CD14-positive monocyte (primary cell): Measurements from ENCODE around the gene PXDC1. TPM values are rescaled to one million over a fixed set of nuclear protein-coding genes. Genes with fewer than 3 reads are reported as not detected.

Experiments
- DNase-seq, 3 donors: peaks; one replicate each; pipeline ENCODE4 v3.0.0-alpha.2; 2011 to 2022
- H2AFZ ChIP-seq: 2 replicates; pipeline ENCODE4 v1.6.0; 2012; ENCODE audit warnings: mild to moderate bottlenecking, low read depth, low read length, inconsistent platforms; ENCODE audit not compliant: insufficient read depth, poor library complexity, severe bottlenecking
- H3K27ac ChIP-seq, 2 donors: 1 replicate in 1 of 2; 2 replicates in 1 of 2; pipeline ENCODE4 v1.5.1; 2012 to 2013; ENCODE audit warnings: low read length in 2 of 2, control low read depth in 1 of 2, inconsistent platforms in 1 of 2, low read depth in 1 of 2, mild to moderate bottlenecking in 1 of 2
- H3K27me3 ChIP-seq, 2 donors: one replicate each; pipeline versions ENCODE4 v1.6.0 to v1.6.1; 2011 to 2013; ENCODE audit warnings: low read length in 2 of 2; ENCODE audit not compliant: control insufficient read depth in 2 of 2, insufficient read depth in 2 of 2
- H3K36me3 ChIP-seq, 2 donors: replicated peaks in 1 of 2; 1 replicate in 1 of 2; 2 replicates in 1 of 2; pipeline versions ENCODE4 v1.5.1 to v1.6.1; 2012 to 2013; ENCODE audit warnings: low read length in 2 of 2, control low read depth in 1 of 2, inconsistent platforms in 1 of 2, mild to moderate bottlenecking in 1 of 2; ENCODE audit not compliant: insufficient read depth in 2 of 2, control insufficient read depth in 1 of 2
- H3K4me1 ChIP-seq, 2 donors: 1 replicate in 1 of 2; 2 replicates in 1 of 2; pipeline versions ENCODE4 v1.5.1 to v1.6.1; 2012 to 2013; ENCODE audit warnings: low read length in 2 of 2, control low read depth in 1 of 2, inconsistent platforms in 1 of 2, mild to moderate bottlenecking in 1 of 2, moderate library complexity in 1 of 2; ENCODE audit not compliant: insufficient read depth in 2 of 2, control insufficient read depth in 1 of 2
- H3K4me2 ChIP-seq: replicated peaks from 2 replicates; pipeline ENCODE3; 2012; ENCODE audit warnings: low read length, moderate library complexity, mild to moderate bottlenecking; ENCODE audit not compliant: poor library complexity, severe bottlenecking; ENCODE audit errors: extremely low read depth
- H3K4me3 ChIP-seq, 3 experiments: fragments of 200-600 bp in 1 of 3; sonication (generic) in 1 of 3; replicated peaks in 1 of 3; 1 replicate in 2 of 3; 2 replicates in 1 of 3; pipeline ENCODE4 v1.5.1; 2011 to 2013; ENCODE audit warnings: low read length in 3 of 3, mild to moderate bottlenecking in 3 of 3, control low read depth in 2 of 3, low read depth in 2 of 3, inconsistent platforms in 1 of 3, moderate library complexity in 1 of 3
- H3K79me2 ChIP-seq: 2 replicates; pipeline ENCODE4 v1.6.0; 2012; ENCODE audit warnings: mild to moderate bottlenecking, control low read depth, inconsistent platforms, low read length, moderate library complexity; ENCODE audit not compliant: insufficient read depth
- H3K9ac ChIP-seq: 2 replicates; pipeline ENCODE4 v1.6.0; 2017; ENCODE audit warnings: low read length, mild to moderate bottlenecking; ENCODE audit not compliant: insufficient read depth, poor library complexity, severe bottlenecking
- H3K9me3 ChIP-seq, 2 donors: replicated peaks in 1 of 2; 1 replicate in 1 of 2; 2 replicates in 1 of 2; pipeline versions ENCODE4 v1.5.1 to v1.6.1; 2012 to 2013; ENCODE audit warnings: low read length in 2 of 2, control low read depth in 1 of 2; ENCODE audit not compliant: control insufficient read depth in 1 of 2, insufficient read depth in 1 of 2
- H4K20me1 ChIP-seq: 2 replicates; pipeline ENCODE4 v1.6.0; 2012; ENCODE audit warnings: mild to moderate bottlenecking, low read length, control low read depth, moderate library complexity; ENCODE audit not compliant: insufficient read depth
- H3K27ac Mint-ChIP-seq, 7 donors: one replicate each; pipeline ENCODE4 v1.8.0; 2020; ENCODE audit warnings: mild to moderate bottlenecking in 7 of 7, mixed read lengths in 7 of 7, moderate library complexity in 6 of 7, inconsistent platforms in 2 of 7
- H3K27me3 Mint-ChIP-seq, 3 donors: one replicate each; pipeline ENCODE4 v1.8.0; 2021 to 2022; ENCODE audit warnings: low read depth in 3 of 3, mild to moderate bottlenecking in 3 of 3, mixed read lengths in 3 of 3, moderate library complexity in 3 of 3, inconsistent platforms in 1 of 3
- H3K36me3 Mint-ChIP-seq, 2 donors: one replicate each; pipeline ENCODE4 v1.8.0; 2020; ENCODE audit warnings: mixed read lengths in 2 of 2, inconsistent platforms in 1 of 2, mild to moderate bottlenecking in 1 of 2
- H3K4me1 Mint-ChIP-seq: one replicate; pipeline ENCODE4 v1.8.0; 2020; ENCODE audit warnings: mild to moderate bottlenecking, mixed read lengths
- H3K4me3 Mint-ChIP-seq, 2 donors: one replicate each; pipeline ENCODE4 v1.8.0; 2020; ENCODE audit warnings: mild to moderate bottlenecking in 2 of 2, mixed read lengths in 2 of 2, moderate library complexity in 1 of 2
- H3K9me3 Mint-ChIP-seq, 7 donors: one replicate each; pipeline ENCODE4 v1.8.0; 2020 to 2022; ENCODE audit warnings: mixed read lengths in 7 of 7, mild to moderate bottlenecking in 6 of 7, moderate library complexity in 6 of 7, inconsistent platforms in 2 of 7
- CTCF ChIP-seq: fragments of 200-600 bp; IDR thresholded peaks from one replicate; pipeline ENCODE4 v1.8.0; 2022; ENCODE audit warnings: antibody characterized with exemption, mild to moderate bottlenecking
- WGBS: methylation state at CpG from one replicate; pipeline ENCODE4 v1.1.5; 2013; ENCODE audit warnings: missing lambda C conversion rate; ENCODE audit not compliant: insufficient coverage; 5-methylcytosine and 5-hydroxymethylcytosine counted together
- intact Hi-C, 2 donors: fragments of 100-400 bp; cut with micrococcal nuclease; formaldehyde crosslinking; loops; one replicate each; pipeline versions ENCODE4 v1.15.0 to v1.15.1; 2023
- polyA plus RNA-seq, 3 donors: library from polyadenylated mRNA; depleted of rRNA in 1 of 3; unstranded in 2 of 3; stranded (reverse) in 1 of 3; fragments of 300-500 nt in 2 of 3; fragments of >200 nt in 1 of 3; fragmentation: Illumina TruSeq in 2 of 3; gene quantifications; 1 replicate in 2 of 3; 2 replicates in 1 of 3; pipeline ENCODE4 v1.2.3, GENCODE V29; 2012 to 2021

PXDC1 gene
- polyA plus RNA-seq, 3 donors: 0.48 to 0.92 (median 0.55) TPM

GRCh38 chr6:3741477-3741871 lies 10.0 kb downstream of the PXDC1 start:
- Mint-ChIP-seq H3K27ac (no peak overlapping the region), H3K36me3 (no peaks in the 10 kb centered on the region), H3K4me3 (peak overlapping the region in 1 of 2 donors; percentile 31), H3K9me3 (no peaks in the 10 kb centered on the region), H3K4me1 (peaks cover 20% of the 10 kb centered on the region), H3K27me3 (peaks cover 5 to 7% (median 6%) of the 10 kb centered on the region in 3 donors)
- Histone ChIP-seq H3K9me3 (no peaks in the 10 kb centered on the region), H4K20me1 (no peaks in the 10 kb centered on the region), H3K27ac (no peak overlapping the region), H3K4me3 (no peak overlapping the region), H3K4me2 (no peak overlapping the region), H3K9ac (no peak overlapping the region), H2AFZ (no peak overlapping the region), H3K36me3 (no peaks in the 10 kb centered on the region), H3K4me1 (peaks cover 12 to 16% of the 10 kb centered on the region in 2 donors), H3K27me3 (no peaks in the 10 kb centered on the region), H3K79me2 (no peaks in the 10 kb centered on the region)
- TF ChIP-seq CTCF: no peak
- DNase-seq: no peak
- WGBS: 98% methylated on average over 8 of the region's 13 CpGs
- intact Hi-C loops: loop anchor here (5.0 kb wide), 3 partner anchors 251 to 416 kb away; no protein-coding TSS in a partner anchor

- Histone ChIP-seq H2AFZ (no peak overlapping the region), H3K4me2 (no peak overlapping the region), H3K36me3 (no peaks in the 10 kb centered on the region), H3K4me1 (peaks cover 12 to 16% of the 10 kb centered on the region in 2 donors), H3K9me3 (no peaks in the 10 kb centered on the region), H3K27me3 (no peaks in the 10 kb centered on the region), H3K9ac (no peak overlapping the region), H3K79me2 (no peaks in the 10 kb centered on the region), H4K20me1 (no peaks in the 10 kb centered on the region), H3K27ac (no peak overlapping the region), H3K4me3 (no peak overlapping the region)
- TF ChIP-seq CTCF: no peak
- intact Hi-C loops: loop anchor here (5.0 kb wide), 3 partner anchors 251 to 416 kb away; no protein-coding TSS in a partner anchor
- Mint-ChIP-seq H3K4me1 (peaks cover 17% of the 10 kb centered on the region), H3K27me3 (peaks cover 3 to 6% (median 5%) of the 10 kb centered on the region in 3 donors), H3K9me3 (no peaks in the 10 kb centered on the region), H3K27ac (peak overlapping the region in 1 of 7 donors; percentile 8), H3K36me3 (no peaks in the 10 kb centered on the region), H3K4me3 (no peak overlapping the region)
- 95% methylated on average over 9 of the region's 16 CpGs for WGBS
- no peak for DNase-seq
Measured at GRCh38 chr6:3740551-3741476, 10.7 kb downstream of the PXDC1 start.
